ENCODE measurements around the gene GLB1L3.
A peak's percentile ranks its signal among the peaks of the same experiment; 100 is the strongest.

GLB1L3 gene

DNA sequence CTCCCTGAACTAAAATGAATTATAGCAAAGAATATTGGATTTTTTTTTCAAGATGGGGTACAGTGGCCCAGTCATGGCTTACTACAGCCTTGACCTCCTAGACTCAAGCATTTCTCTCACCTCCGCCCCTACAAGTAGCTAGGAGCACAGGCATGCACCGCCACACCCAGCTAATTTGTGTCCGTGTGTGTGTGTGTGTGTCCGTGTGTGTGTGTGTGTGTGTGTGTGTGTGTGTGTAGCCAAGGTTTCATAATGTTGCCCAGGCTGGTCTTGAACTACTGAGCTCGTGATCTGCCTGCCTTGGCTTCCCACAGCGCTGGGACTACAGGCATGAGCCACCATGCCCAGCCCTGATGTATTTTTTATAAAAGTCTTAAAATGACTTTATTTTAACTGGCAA is 35.6 kb upstream of the GLB1L3 start:
- H3K36me3 ChIP-seq (ENCODE audit: control insufficient read depth, insufficient read depth, low read length): peaks cover 22% of the 10 kb centered on the region
- no peak overlapping the region for H3K4me3 ChIP-seq (ENCODE audit: low read length)
- no peak overlapping the region for H3K27ac ChIP-seq (ENCODE audit: low read depth, low read length)
- H3K9ac ChIP-seq (ENCODE audit: low read length): no peak overlapping the region
- H3K4me1 ChIP-seq (ENCODE audit: control insufficient read depth, insufficient read depth, low read length): no peaks in the 10 kb centered on the region
- H3K27me3 ChIP-seq (ENCODE audit: control insufficient read depth, insufficient read depth, low read length): no peaks in the 10 kb centered on the region

- Histone ChIP-seq H3K27me3 (ENCODE audit: control insufficient read depth, insufficient read depth, low read length) (no peaks in the 10 kb centered on the region), H3K9ac (ENCODE audit: low read length) (no peak overlapping the region), H3K27ac (ENCODE audit: low read depth, low read length) (no peak overlapping the region), H3K4me1 (ENCODE audit: control insufficient read depth, insufficient read depth, low read length) (no peaks in the 10 kb centered on the region), H3K36me3 (ENCODE audit: control insufficient read depth, insufficient read depth, low read length) (peaks cover 31% of the 10 kb centered on the region), H3K4me3 (ENCODE audit: low read length) (no peak overlapping the region)
Measured at GRCh38 chr11:134242376-134242775, 33.8 kb upstream of the GLB1L3 start.

GRCh38 chr11:134243913-134244312 is 32.3 kb upstream of the GLB1L3 start:
- no peak overlapping the region for H3K27ac ChIP-seq (ENCODE audit: low read depth, low read length)
- peaks cover 41% of the 10 kb centered on the region for H3K36me3 ChIP-seq (ENCODE audit: control insufficient read depth, insufficient read depth, low read length)
- H3K4me3 ChIP-seq (ENCODE audit: low read length): no peak overlapping the region

DNA sequence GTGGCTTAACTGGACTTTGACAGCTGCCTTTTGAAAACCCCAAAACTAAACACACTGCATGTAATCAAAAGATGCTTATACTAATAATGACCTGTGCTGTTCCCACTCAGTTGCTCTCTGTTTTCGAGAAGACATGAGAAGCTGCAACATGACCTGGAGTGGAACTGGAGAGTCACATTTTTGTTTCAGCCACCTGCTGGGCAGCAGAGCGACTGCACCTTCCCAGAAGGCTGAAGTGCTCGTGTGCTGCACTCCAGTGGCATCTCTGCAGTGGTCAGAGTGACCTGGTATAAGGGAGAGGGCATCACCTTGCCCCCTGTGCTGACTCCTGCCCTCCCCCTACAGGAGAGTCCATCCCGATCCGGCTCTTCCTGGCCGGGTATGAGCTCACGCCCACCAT is 31.6 kb upstream of the GLB1L3 start:
- H3K4me1 ChIP-seq (ENCODE audit: control insufficient read depth, insufficient read depth, low read length): no peaks in the 10 kb centered on the region
- peaks cover 38% of the 10 kb centered on the region for H3K36me3 ChIP-seq (ENCODE audit: control insufficient read depth, insufficient read depth, low read length)
- H3K27me3 ChIP-seq (ENCODE audit: control insufficient read depth, insufficient read depth, low read length): no peaks in the 10 kb centered on the region
- no peak overlapping the region for H3K9ac ChIP-seq (ENCODE audit: low read length)
- no peak overlapping the region for H3K27ac ChIP-seq (ENCODE audit: low read depth, low read length)
- H3K4me3 ChIP-seq (ENCODE audit: low read length): no peak overlapping the region

More at GRCh38 chr11:134243913-134244312, 32.3 kb upstream of the GLB1L3 start:
- H3K9ac ChIP-seq (ENCODE audit: low read length): no peak overlapping the region
- H3K27me3 ChIP-seq (ENCODE audit: control insufficient read depth, insufficient read depth, low read length): no peaks in the 10 kb centered on the region
- no peaks in the 10 kb centered on the region for H3K4me1 ChIP-seq (ENCODE audit: control insufficient read depth, insufficient read depth, low read length)

- H3K4me3 ChIP-seq (ENCODE audit: low read length): no peak overlapping the region
- no peak overlapping the region for H3K27ac ChIP-seq (ENCODE audit: low read depth, low read length)
- H3K9ac ChIP-seq (ENCODE audit: low read length): no peak overlapping the region
- peaks cover 41% of the 10 kb centered on the region for H3K36me3 ChIP-seq (ENCODE audit: control insufficient read depth, insufficient read depth, low read length)
- no peaks in the 10 kb centered on the region for H3K27me3 ChIP-seq (ENCODE audit: control insufficient read depth, insufficient read depth, low read length)
- H3K4me1 ChIP-seq (ENCODE audit: control insufficient read depth, insufficient read depth, low read length): no peaks in the 10 kb centered on the region
Measured at GRCh38 chr11:134245434-134245833, 30.7 kb upstream of the GLB1L3 start.

GRCh38 chr11:134246100-134246499 is 30.1 kb upstream of the GLB1L3 start:
- Histone ChIP-seq H3K27ac (ENCODE audit: low read depth, low read length) (no peak overlapping the region), H3K9ac (ENCODE audit: low read length) (no peak overlapping the region), H3K36me3 (ENCODE audit: control insufficient read depth, insufficient read depth, low read length) (peaks cover 44% of the 10 kb centered on the region), H3K4me3 (ENCODE audit: low read length) (no peak overlapping the region), H3K27me3 (ENCODE audit: control insufficient read depth, insufficient read depth, low read length) (no peaks in the 10 kb centered on the region), H3K4me1 (ENCODE audit: control insufficient read depth, insufficient read depth, low read length) (no peaks in the 10 kb centered on the region)

GRCh38 chr11:134246678-134247077 is 29.5 kb upstream of the GLB1L3 start:
- Histone ChIP-seq H3K27me3 (ENCODE audit: control insufficient read depth, insufficient read depth, low read length) (no peaks in the 10 kb centered on the region), H3K36me3 (ENCODE audit: control insufficient read depth, insufficient read depth, low read length) (peaks cover 44% of the 10 kb centered on the region), H3K9ac (ENCODE audit: low read length) (no peak overlapping the region), H3K4me1 (ENCODE audit: control insufficient read depth, insufficient read depth, low read length) (no peaks in the 10 kb centered on the region), H3K27ac (ENCODE audit: low read depth, low read length) (no peak overlapping the region), H3K4me3 (ENCODE audit: low read length) (no peak overlapping the region)

DNA sequence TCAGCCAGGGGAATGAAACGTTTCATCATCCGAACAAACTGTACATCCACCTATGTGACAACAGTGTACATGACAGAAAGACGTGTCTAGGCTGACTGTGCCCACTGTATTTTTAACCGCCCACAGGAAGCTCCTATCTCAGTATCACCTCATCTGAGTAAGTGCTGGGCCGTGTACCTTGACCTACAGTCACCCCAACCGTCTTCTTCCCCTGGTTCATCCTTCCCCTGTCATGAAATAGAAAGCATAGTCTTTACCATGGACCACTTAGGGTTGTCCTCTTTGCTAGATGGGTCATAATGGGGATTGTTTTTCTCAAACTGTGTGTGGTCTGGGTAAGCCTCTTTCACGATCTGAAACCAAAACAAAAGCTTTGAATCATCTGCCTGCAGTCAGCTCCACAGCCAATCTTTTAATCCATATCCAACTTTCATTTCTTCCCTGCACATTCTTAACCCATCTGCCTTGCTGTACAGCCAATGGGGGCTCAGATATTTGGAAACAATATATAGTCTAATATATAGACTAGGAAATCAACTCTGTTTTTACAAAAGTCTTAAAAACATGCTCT is 27.2 kb upstream of the GLB1L3 start:
- no peak overlapping the region for H3K27ac ChIP-seq (ENCODE audit: low read depth, low read length)
- no peaks in the 10 kb centered on the region for H3K27me3 ChIP-seq (ENCODE audit: control insufficient read depth, insufficient read depth, low read length)
- H3K4me1 ChIP-seq (ENCODE audit: control insufficient read depth, insufficient read depth, low read length): peaks cover 10% of the 10 kb centered on the region
- H3K9ac ChIP-seq (ENCODE audit: low read length): no peak overlapping the region
- H3K4me3 ChIP-seq (ENCODE audit: low read length): no peak overlapping the region
- H3K36me3 ChIP-seq (ENCODE audit: control insufficient read depth, insufficient read depth, low read length): peaks cover 44% of the 10 kb centered on the region

GRCh38 chr11:134250246-134250645 is 25.9 kb upstream of the GLB1L3 start:
- no peak overlapping the region for H3K4me3 ChIP-seq (ENCODE audit: low read length)
- H3K27ac ChIP-seq (ENCODE audit: low read depth, low read length): no peak overlapping the region
- H3K9ac ChIP-seq (ENCODE audit: low read length): no peak overlapping the region
- H3K36me3 ChIP-seq (ENCODE audit: control insufficient read depth, insufficient read depth, low read length): peaks cover 34% of the 10 kb centered on the region
- no peaks in the 10 kb centered on the region for H3K27me3 ChIP-seq (ENCODE audit: control insufficient read depth, insufficient read depth, low read length)
- peaks cover 10% of the 10 kb centered on the region for H3K4me1 ChIP-seq (ENCODE audit: control insufficient read depth, insufficient read depth, low read length)

- Histone ChIP-seq H3K36me3 (ENCODE audit: control insufficient read depth, insufficient read depth, low read length) (peaks cover 31% of the 10 kb centered on the region), H3K4me1 (ENCODE audit: control insufficient read depth, insufficient read depth, low read length) (peaks cover 10% of the 10 kb centered on the region), H3K4me3 (ENCODE audit: low read length) (no peak overlapping the region), H3K27me3 (ENCODE audit: control insufficient read depth, insufficient read depth, low read length) (no peaks in the 10 kb centered on the region), H3K9ac (ENCODE audit: low read length) (no peak overlapping the region), H3K27ac (ENCODE audit: low read depth, low read length) (no peak overlapping the region)
Measured at GRCh38 chr11:134250675-134251074, 25.5 kb upstream of the GLB1L3 start.

GRCh38 chr11:134252346-134253187 is 23.6 kb upstream of the GLB1L3 start:
- H3K36me3 ChIP-seq (ENCODE audit: control insufficient read depth, insufficient read depth, low read length): peaks cover 21% of the 10 kb centered on the region
- no peaks in the 10 kb centered on the region for H3K27me3 ChIP-seq (ENCODE audit: control insufficient read depth, insufficient read depth, low read length)
- H3K9ac ChIP-seq (ENCODE audit: low read length): peak overlapping the region; percentile 5
- peak overlapping the region; percentile 61 for H3K27ac ChIP-seq (ENCODE audit: low read depth, low read length)
- H3K4me3 ChIP-seq (ENCODE audit: low read length): peak overlapping the region; percentile 96
- H3K4me1 ChIP-seq (ENCODE audit: control insufficient read depth, insufficient read depth, low read length): peaks cover 10% of the 10 kb centered on the region

DNA sequence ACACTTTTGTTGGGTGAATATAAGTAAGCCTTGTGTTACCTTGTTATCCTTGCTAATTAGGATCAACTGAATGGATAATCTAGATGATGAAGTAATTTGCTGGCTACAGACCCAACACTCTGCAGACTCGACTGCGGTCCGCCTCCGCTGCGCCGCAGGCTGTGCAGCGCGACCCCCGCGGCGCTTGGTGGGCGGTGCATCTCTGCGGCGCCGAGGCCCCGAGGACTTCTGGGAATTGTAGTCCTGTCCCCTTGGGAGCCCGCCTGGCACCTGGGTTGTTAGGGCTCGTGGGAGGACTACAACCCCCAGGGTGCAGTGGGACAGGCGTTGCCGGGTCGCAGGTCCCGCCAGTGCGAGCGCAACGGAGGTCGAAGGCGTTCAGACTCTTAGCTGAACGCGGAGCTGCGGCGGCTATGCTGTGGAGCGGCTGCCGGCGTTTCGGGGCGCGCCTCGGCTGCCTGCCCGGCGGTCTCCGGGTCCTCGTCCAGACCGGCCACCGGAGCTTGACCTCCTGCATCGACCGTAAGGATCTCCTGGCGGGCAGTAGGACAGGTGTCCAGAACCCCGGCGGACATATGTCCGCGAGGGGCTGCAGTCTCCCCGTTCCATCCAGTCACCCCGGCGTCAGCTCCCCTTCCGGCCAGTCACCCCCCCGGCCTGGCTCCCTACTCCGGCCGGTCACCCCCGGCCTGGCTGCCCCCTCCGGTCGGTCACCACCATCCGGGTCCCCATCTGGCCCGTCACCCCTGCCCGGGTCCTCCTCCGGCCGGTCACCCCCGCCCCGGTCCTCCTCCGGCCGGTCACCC is 22.8 kb upstream of the GLB1L3 start, which contains the start of the genes ACAD8 and THYN1:
ACAD8 (plus strand) TSS at position 381 of the 806 bp plus-strand sequence; CDS start at position 414, 33 bp downstream.
THYN1 (minus strand) TSS at position 165 of the 806 bp plus-strand sequence. CDS start 470 bp downstream, outside the sequence.
- Histone ChIP-seq H3K4me1 (ENCODE audit: control insufficient read depth, insufficient read depth, low read length) (peaks cover 10% of the 10 kb centered on the region), H3K27me3 (ENCODE audit: control insufficient read depth, insufficient read depth, low read length) (no peaks in the 10 kb centered on the region), H3K36me3 (ENCODE audit: control insufficient read depth, insufficient read depth, low read length) (peaks cover 17% of the 10 kb centered on the region), H3K9ac (ENCODE audit: low read length) (peak within 1 kb of the TSS; percentile 46), H3K27ac (ENCODE audit: low read depth, low read length) (peak within 1 kb of the TSS; percentile 61), H3K4me3 (ENCODE audit: low read length) (peak within 1 kb of the TSS; percentile 96)
